K562 (cell line): ENCODE data around the gene SIRT3. TPM values are rescaled to one million over a fixed set of nuclear protein-coding genes. Genes with fewer than 3 reads are reported as not detected.

Source experiments
- BCL6 ChIP-seq: fragments of 250-450 bp; sonication (Bioruptor Pico); IDR thresholded peaks from 2 replicates; pipeline ENCODE4 v1.4.0; 2020
- CCAR2 ChIP-seq: fragments of 200-400 bp; formaldehyde crosslinking; IDR thresholded peaks from 2 replicates; pipeline ENCODE4 v1.6.1; 2017; ENCODE audit warnings: mild to moderate bottlenecking, low read depth, low read length
- FOXK2 ChIP-seq, 2 experiments: fragments of 450-650 bp; IDR thresholded peaks in 1 of 2; conservative IDR thresholded peaks in 1 of 2; 2 replicates each; pipeline ENCODE4 v1.6.1; 2016; ENCODE audit warnings: low read depth in 2 of 2, mild to moderate bottlenecking in 1 of 2
- JUNB ChIP-seq: fragments of 450-650 bp; formaldehyde crosslinking; conservative IDR thresholded peaks from 2 replicates; pipeline ENCODE4 v1.4.0; 2020; ENCODE audit warnings: mild to moderate bottlenecking
- LEF1 ChIP-seq: fragments of 450-650 bp; IDR thresholded peaks from 2 replicates; pipeline ENCODE4 v1.6.1; 2016; ENCODE audit warnings: mild to moderate bottlenecking
- OTX1 ChIP-seq: fragments of 450-650 bp; formaldehyde crosslinking; IDR thresholded peaks from 2 replicates; pipeline ENCODE4 v1.4.0; 2022; ENCODE audit warnings: mild to moderate bottlenecking
- PRPF4 ChIP-seq: fragments of 200-400 bp; formaldehyde crosslinking; IDR thresholded peaks from one replicate; pipeline ENCODE4 v1.6.1; 2017; ENCODE audit warnings: low read length, low read depth, mild to moderate bottlenecking; ENCODE audit not compliant: insufficient read depth, poor library complexity, severe bottlenecking
- RAD51 ChIP-seq: fragments of 450-650 bp; IDR thresholded peaks from 2 replicates; pipeline ENCODE4 v1.7.1; 2016; ENCODE audit warnings: low read depth, mild to moderate bottlenecking, borderline replicate concordance
- RHOXF2B ChIP-seq: fragments of 250-450 bp; sonication (Bioruptor Pico); conservative IDR thresholded peaks from 2 replicates; pipeline ENCODE4 v1.5.1; 2021
- SETDB1 ChIP-seq: IDR thresholded peaks from one replicate; pipeline ENCODE4 v1.6.1; 2012; ENCODE audit warnings: low read length, control low read depth, inconsistent platforms
- SRF ChIP-seq, 2 experiments: fragments of 250-450, 450-650 bp in 1 of 2; sonication (Bioruptor Pico) in 1 of 2; sonication (generic) in 1 of 2; formaldehyde crosslinking; IDR thresholded peaks; 2 replicates each; pipeline versions ENCODE4 v1.5.0 to v1.5.1; 2020 to 2022; ENCODE audit warnings: mild to moderate bottlenecking in 1 of 2, missing genetic modification reagents in 1 of 2
- TRIM24 ChIP-seq, 2 experiments: fragments of 450-650 bp; IDR thresholded peaks; 2 replicates each; pipeline ENCODE4 v1.6.1; 2016
- TSHZ1 ChIP-seq: fragments of 250-450 bp; sonication (Bioruptor Pico); IDR thresholded peaks from 2 replicates; pipeline ENCODE4 v1.4.0; 2020; ENCODE audit warnings: mild to moderate bottlenecking, moderate library complexity
- ZFP36 ChIP-seq: fragments of 150-350 bp; IDR thresholded peaks from 2 replicates; pipeline ENCODE4 v1.6.1; 2018; ENCODE audit warnings: low read length, low read depth; ENCODE audit not compliant: partially characterized antibody
- ZNF121 ChIP-seq: sonication (generic); formaldehyde crosslinking; conservative IDR thresholded peaks from 2 replicates; pipeline ENCODE4 v1.8.0; 2022; ENCODE audit warnings: missing genetic modification reagents
- ZNF592 ChIP-seq: fragments of 450-650 bp; IDR thresholded peaks from 2 replicates; pipeline ENCODE4 v1.6.1; 2017; ENCODE audit warnings: antibody characterized with exemption, mild to moderate bottlenecking
- ZNF695 ChIP-seq: fragments of 450-650 bp; formaldehyde crosslinking; IDR thresholded peaks from 2 replicates; pipeline ENCODE4 v1.4.0; 2020; ENCODE audit warnings: mild to moderate bottlenecking, moderate library complexity
- ZNF830 ChIP-seq: fragments of 250-450 bp; sonication (Bioruptor Pico); IDR thresholded peaks from 2 replicates; pipeline ENCODE4 v1.5.0; 2021; ENCODE audit warnings: mild to moderate bottlenecking
- polyA plus RNA-seq, 8 experiments: library from polyadenylated mRNA; depleted of rRNA in 4 of 8; stranded (reverse) in 5 of 8; unstranded in 3 of 8; fragments of >200 nt; fragmentation: Nextera tagmentation in 2 of 8; fragmentation: Illumina TruSeq in 1 of 8; extraction: Ambion mirVana in 2 of 8; extraction: Trizol in 1 of 8; gene quantifications; 2 replicates each; pipeline versions ENCODE4 v1.2.1 to v1.2.3, GENCODE V29; 2011 to 2014; ENCODE audit warnings: inconsistent platforms in 1 of 8, missing spikeins in 1 of 8
- total RNA-seq, 7 experiments: library from RNA; depleted of rRNA in 6 of 7; stranded (reverse); fragments of >200 nt in 6 of 7; fragmentation: Illumina TruSeq in 2 of 7; extraction: Trizol in 2 of 7; gene quantifications; 2 replicates each; pipeline versions ENCODE4 v1.2.1 to v1.2.3, GENCODE V29; 2011 to 2021; ENCODE audit warnings: low replicate concordance in 1 of 7
- TF ChIP-seq, protein P1 (sequence below), 2 experiments: fragments of 450-650 bp; IDR thresholded peaks; 2 replicates each; pipeline ENCODE4 v1.6.1; 2016

Gene SIRT3
- total and polyA plus RNA-seq, 9 of the 15 experiments (the other 6 are each of a cell fraction or from before 2014, with no cell fraction given) = 1.9 to 27.5 (median 14.5) TPM

GRCh38 chr11:236774-237767, 929 bp upstream of the SIRT3 start, which contains the start of gene PSMD13 (continued):
- no peak for TF ChIP-seq BCL6 (CRISPR knock-in tag)
- no peak for TF ChIP-seq ZNF695 (CRISPR knock-in tag)
- no peak for TF ChIP-seq CCAR2
- TF ChIP-seq JUNB = no peak
- TF ChIP-seq ZFP36 = no peak
- no peak for TF ChIP-seq SETDB1
- no peak for TF ChIP-seq ZNF592
- peak; percentile 29 to 34; a peak in 1 of 4 replicates for TF ChIP-seq FOXK2 (conservative IDR thresholded peaks at IDR 0.05 in 1 of 2, IDR thresholded peaks at IDR 0.05 in 1 of 2; ENCODE audit: low read depth in 2 of 2)
- TF ChIP-seq TSHZ1 (CRISPR knock-in tag) = no peak
- TF ChIP-seq ZNF121 (CRISPR knock-in tag) = no peak
- TF ChIP-seq SRF (CRISPR knock-in tag; IDR thresholded peaks at IDR 0.05) = peak in 1 of 2 experiments; percentile 44; a peak in 1 of 4 replicates
- TF ChIP-seq, protein P1, sequence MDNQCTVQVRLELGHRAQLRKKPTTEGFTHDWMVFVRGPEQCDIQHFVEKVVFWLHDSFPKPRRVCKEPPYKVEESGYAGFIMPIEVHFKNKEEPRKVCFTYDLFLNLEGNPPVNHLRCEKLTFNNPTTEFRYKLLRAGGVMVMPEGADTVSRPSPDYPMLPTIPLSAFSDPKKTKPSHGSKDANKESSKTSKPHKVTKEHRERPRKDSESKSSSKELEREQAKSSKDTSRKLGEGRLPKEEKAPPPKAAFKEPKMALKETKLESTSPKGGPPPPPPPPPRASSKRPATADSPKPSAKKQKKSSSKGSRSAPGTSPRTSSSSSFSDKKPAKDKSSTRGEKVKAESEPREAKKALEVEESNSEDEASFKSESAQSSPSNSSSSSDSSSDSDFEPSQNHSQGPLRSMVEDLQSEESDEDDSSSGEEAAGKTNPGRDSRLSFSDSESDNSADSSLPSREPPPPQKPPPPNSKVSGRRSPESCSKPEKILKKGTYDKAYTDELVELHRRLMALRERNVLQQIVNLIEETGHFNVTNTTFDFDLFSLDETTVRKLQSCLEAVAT (IDR thresholded peaks at IDR 0.05) = no peak
- TF ChIP-seq PRPF4 = no peak
- no peak for TF ChIP-seq ZNF830 (CRISPR knock-in tag)
- TF ChIP-seq RHOXF2B (CRISPR knock-in tag) = no peak
- no peak for TF ChIP-seq LEF1
- no peak for TF ChIP-seq RAD51
- no peak for TF ChIP-seq OTX1 (CRISPR knock-in tag)
- TF ChIP-seq TRIM24 (IDR thresholded peaks at IDR 0.05) = no peak; a peak in 1 of 4 replicates
